HG02884 (cell line): ENCODE measurements around the gene CNTNAP4.

ENCODE experiments used
- ATAC-seq: cut with Tn5 transposase; IDR thresholded peaks from one replicate; pipeline ENCODE4 v1.9.1; 2021; ENCODE audit warnings: mild to moderate bottlenecking, moderate library complexity; ENCODE audit not compliant: unreplicated experiment

The CNTNAP4 gene

DNA sequence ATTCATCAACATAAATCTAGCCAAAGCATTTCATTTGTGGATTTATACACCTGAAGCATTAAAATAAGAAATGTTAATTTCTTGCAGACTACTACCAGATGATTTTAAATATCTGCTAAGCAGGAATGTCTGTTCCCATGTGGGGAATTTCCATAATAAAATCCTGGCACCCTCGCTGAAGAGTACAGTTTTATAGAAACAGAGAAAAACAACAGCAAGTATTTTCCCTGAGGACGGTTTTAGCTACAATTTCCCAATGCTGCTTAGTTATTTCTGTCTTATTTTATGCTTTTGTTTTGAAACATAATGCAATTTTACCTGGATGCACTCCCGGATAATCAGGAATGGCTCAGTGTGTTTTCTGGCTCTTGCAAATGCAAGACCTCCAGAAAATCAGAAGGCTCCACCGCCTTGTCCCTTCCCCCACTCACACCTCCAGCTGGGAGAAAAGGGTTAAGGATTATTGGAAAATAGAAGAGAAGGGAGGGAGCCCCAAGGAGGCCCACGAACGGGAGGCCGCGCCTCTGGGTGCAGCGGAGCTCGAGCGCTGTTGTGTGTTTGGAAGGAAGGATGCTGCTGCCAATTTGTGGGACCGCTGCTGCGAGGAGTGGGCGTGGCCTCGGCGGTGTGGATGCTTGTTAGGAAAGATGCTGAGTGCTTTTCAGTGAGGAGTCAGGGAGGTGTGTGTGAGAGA, at the start of gene CNTNAP4:
Gene CNTNAP4 (plus strand): TSS at position 657 of the 694 bp plus-strand sequence. CDS start 262 bp downstream, outside the sequence.
- no peak for ATAC-seq

DNA sequence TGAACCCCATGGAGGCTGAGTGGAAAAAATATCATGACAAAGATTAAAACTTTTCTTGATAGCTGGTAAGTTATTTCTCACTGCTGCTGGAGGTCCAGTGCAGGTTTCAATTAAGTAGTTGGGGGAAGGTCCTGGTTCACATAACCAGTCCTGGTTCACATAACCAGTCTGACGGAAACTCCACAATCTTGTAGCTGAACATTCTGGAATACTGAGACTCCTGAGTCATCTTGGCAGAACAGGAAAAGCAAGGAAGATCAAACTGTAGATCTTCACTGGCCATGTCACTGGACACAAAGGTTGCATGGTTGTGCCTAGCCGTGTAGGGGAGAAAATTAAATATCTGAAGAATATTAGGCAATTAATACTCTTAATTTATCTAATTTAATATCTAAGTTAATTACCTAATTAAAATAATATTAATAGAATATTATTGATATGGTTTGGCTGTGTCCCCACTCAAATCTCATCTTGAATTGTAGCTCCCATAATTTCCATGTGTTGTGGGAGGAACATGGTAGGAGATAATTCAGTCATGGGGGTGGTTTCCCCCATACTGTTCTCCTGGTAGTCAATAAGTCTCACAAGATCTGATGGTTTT, 48.6 kb upstream of the CNTNAP4 start:
- ATAC-seq, result no peak

DNA sequence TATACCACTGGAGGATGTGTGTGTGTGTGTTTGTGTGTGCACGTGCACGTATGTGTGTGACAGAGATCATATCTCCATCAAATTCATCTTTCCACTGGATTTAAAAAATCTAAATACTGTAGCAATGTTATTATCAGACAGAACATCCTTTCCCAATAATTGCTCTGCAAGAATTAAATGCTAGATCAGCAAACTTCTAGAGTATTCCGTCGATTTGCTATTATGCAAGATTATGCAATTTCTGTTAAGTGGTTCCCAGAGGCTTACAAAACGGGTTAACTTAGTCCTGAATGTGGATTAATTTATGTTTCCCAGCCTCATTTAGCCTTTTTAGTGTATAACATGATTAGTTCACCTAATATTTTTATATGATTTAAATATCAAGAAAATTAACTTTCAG, 44.5 kb upstream of the CNTNAP4 start:
- no peak for ATAC-seq

DNA sequence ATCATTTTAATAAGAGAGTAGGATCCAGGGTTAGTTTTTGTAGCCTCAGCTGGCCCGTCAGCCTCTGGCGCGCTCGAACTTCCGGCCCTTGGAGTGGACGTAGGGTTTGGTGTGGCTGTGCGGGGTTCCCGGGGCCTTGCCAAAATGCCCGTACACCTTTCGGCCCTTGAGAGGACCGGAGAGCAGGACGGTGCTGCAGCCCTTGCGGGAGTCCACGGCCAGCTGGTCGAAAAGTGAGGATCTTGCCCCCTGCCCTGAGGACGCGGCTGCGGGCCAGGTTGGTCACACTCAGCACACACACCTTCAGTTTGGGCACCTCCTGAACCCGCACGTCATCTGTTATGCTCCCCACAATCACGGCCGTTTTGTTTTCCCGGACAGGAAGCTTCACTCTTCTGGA, 42.2 kb upstream of the CNTNAP4 start:
- ATAC-seq, result no peak

DNA sequence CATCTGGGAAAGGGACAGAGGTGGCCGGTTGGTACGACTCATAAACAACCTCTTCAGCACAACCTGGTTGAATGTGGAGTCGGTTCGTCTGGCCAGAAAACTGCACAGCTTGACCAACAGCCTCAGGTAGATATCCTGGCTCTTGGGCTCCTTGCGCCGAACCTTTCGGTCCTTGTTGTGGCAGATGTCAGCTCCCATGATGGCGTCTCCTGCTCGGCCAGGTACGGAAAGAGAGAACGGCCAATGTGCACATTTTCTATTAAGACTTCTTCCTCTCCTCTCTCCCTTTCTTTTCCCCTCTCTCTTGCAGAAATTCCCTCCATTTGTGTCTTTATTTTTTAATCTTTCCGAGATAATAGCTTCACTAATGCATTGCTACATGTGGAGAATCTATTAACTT, 41.8 kb upstream of the CNTNAP4 start:
- no peak for ATAC-seq

DNA sequence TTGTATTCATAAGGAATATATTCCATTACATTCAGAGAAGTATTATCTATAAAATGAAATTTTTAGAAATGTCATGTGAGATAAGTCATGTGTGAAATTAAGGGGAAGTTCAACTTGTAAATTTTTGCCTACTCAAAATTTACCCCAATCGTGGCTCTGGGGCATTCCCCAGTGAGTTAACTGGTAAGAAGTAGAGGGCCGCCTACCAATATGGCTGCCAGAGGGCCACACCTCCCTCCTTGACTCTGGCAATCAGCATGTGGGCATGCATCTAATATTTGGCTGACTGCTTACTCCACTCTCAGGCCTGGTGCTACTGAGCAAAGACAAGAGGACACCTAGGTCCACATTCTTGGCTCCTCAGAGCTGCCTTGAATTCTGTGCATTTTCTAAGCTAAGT, 39.7 kb upstream of the CNTNAP4 start:
- ATAC-seq, result no peak

DNA sequence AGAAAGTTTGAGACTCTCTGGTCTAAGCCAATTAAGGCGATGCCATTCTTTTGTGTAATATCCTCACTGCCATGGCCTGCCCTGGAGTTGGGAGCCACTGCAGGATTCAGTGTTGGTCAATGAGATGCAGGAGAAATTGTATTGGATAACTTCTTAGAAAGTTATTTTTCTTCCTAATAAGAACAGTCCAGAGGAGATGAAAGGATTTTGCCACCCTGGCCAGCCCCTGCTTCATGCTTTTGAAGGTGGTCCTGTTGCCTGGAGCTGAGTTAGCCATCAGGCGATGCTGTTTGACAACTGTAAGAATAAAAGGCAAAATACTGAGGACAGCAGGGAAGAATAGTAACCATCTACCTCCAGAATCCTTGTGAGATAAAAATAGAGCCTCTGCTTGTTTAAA, 35.4 kb upstream of the CNTNAP4 start:
- ATAC-seq, result no peak

DNA sequence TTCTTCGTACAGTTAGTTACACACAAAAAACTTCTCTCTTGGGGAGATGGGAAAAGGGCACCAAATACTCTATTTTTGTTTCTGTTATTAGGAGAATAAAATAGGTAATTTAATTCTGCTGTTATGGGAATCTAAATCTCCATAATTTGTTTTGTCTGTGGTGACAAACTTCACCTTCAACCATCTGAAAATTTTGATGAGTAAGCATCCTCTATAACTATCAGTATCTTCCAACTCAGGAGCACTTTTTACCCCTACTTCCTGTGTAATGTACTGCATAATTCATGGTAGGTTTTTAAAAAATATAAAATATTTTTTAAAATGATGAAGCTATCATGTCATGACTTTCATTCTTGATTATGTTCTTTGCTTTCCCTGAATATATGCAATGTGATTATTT, 33.6 kb upstream of the CNTNAP4 start:
- ATAC-seq, result no peak

DNA sequence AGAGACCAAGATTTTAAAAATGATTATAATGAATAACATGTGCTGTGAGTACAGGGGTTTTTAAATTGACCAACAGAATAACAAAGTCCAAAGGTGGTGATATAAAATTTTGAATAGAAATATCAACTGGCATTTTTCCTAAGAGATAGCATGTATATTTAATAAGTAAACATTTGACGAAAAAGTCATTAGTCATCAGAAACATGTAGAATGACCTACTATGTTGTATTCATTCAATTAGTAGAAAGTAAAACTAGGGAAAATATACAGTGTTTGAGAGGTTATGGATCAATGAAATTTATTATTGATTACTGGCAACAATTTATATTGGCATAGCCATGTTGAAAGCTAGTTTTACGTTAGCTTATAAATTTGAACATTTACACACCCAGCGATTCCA, 30.6 kb upstream of the CNTNAP4 start:
- ATAC-seq, result no peak

DNA sequence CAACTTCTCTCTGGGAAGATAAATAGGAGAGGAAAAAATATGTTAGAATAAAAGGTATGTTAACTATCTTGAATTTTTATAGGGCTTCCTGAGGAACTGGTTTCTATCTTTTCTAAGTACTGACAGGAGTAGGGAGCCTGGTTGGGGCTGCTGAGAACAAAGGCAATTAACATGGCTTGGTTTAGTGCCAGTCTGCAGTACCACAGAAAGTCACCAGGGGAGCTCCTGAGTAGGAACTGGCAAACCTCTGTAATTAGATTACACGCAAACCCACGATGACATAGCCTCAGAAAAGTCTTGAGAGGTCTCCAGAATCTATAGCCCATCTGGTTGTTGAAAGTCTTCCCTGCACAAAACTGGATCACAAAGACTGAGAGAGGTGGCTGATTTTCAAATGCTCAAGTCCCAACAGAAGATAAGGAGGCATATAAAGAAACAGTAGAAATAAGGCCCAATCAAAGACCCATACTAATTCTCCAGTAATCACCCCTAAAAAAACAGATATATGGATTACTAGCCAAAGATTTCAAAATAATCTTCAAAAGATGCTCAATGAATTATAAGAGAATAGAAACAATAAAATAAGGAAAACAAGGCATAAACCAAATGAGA, 11.7 kb upstream of the CNTNAP4 start:
- ATAC-seq, result peak; percentile 82

DNA sequence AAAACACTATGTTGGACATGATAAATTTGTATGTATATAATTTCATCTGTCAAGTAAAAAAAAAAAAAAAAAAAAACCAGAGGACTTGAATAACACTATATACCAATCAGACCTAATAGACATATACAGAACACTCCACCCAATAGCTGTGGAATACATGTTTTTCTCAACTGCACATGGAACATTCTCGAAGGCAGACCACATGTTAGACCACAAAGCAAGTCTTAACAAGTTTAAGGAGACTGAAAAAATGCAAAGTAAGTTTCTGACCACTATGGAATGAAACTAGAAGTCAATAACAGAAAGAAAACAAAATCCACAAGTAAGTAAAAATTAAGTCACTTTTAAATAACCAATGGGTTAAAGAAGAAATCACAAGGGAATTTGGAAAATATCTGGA, 8.4 kb upstream of the CNTNAP4 start:
- ATAC-seq, result no peak

DNA sequence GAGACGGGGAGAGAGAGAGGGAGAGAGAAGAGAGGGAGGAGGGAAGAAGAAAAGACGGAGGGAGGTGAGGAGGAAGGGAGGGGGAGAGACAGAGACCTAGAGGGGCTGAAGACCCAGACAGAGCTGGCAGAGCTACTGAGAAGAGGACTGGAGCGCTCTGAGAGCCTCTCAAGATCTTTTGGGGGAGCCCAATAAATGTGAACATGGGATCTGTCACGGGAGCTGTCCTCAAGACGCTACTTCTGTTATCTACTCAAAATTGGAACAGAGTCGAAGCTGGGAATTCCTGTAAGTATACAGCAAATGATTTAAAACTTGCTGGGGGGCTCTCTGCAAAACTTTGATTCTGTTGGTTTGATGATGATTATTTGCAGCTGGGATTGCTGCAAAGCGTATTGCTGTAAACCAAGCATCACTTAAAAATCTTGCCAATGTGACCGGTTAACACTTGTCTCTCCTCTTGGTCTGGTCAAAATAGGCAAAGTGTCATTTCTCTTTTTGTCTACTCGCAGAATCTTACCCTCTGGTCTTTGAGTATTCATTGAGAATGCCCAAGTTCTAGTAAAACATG, 344 bp downstream of the CNTNAP4 start:
- ATAC-seq, result no peak

DNA sequence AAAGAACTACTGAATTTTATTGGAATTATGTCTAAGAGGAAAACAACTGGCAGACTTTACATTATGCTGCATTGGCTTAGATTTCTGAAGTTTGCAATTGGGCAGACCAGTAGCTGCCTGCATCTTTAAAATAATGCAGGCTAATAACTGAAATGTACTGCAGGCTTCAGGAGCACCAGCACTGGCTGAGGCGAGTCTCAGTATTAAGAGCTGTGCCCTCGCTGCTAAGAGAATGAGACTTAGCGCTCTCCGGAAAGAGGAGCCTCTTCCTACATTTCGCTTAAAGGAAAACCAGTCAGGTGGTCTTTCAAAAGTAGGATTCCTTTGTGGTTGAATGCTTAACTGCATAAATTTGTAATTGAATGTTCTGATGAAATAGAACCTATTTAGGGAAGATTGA, 885 bp downstream of the CNTNAP4 start:
- ATAC-seq, result no peak

DNA sequence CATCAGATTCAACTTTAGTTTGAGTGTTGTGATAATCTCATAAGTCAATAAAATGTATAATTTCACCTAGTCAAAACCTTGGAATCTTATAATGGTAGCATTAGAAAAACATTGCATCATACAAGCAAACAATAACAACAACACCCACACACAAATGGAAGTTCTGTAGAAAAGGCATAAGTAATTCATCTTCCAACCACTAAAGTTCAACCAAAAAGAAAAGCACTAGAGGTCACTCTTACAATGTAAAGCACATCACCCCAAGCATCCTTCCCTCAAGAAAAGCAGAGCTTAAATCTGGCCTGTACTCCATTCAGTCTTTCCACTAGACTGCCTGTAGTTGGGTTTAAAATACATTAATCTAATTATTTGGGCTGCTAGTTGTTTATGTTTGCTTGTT, 1.8 kb downstream of the CNTNAP4 start:
- no peak for ATAC-seq

DNA sequence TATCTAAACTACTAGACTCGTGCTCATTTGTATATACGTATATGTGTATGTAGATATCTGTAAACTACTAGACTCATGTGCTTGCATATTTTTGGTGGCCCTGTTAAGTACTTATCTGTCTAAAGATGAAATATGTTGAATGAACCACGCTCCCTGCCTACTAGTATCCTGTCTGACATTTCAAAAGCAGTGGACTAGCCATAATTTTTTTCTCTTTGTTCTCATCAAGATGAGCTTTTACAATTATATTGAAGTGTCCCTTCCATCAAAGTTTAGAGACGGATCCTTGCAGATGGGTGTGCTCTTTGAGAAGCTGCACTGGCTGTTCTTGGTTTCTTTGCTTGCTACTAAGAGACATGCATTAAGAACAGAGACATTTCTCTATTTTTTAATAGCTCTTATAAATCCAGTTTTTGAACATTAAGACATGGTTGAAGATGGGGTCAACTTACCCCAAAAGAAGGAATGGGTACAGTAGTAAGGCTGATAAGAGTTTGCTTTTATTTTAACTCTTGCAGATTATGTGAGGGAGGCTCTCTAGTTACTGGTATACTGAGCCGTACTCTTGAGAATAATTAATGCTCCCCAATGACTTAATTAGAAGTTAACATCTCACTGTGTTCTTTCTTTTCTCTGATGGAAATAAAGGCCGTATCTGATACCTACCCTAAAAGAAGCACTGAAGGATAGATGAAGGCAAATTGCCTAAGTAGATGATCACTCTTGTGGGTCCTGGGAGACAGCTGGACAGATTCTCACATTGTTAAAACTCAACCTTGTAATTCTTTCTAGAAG, 3.4 kb downstream of the CNTNAP4 start:
- ATAC-seq, result no peak

DNA sequence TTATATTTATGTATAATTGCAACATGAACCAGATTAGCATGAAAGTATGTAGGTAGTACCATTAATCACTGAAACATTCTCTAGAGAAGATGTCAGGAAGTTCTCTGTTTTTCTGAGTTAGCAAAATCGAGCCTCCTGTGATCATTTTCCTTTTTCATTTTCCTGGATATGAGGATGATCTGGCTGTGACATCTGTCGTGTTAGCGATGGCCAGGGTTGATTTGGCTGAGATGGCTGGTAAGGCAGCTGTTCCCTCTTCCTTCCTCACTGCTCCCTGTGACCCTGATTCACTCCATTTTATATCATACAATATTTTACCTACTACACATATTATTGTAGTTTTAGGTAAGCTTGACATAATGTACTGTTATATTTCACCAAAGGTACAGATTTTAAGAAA, 10.3 kb downstream of the CNTNAP4 start:
- ATAC-seq, result no peak

DNA sequence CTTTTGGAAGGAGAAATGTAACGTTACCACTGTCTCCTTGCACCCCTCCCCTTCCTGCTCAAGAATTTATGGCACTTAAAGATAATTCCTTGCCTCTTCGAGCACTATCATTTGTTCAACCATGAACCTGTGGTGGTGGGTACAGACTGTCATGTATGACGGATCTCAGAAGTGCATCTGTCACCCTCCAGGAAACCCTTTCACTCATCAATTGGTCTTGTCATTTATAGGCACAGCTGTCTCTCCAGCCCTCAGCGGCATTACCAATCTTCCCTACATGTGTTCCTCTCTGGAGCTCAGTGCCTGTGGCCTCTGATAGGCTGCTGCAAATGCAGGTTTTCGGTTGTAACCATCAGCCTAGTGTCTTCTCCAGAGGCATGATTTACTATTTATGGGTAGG, 15.0 kb downstream of the CNTNAP4 start:
- no peak for ATAC-seq

DNA sequence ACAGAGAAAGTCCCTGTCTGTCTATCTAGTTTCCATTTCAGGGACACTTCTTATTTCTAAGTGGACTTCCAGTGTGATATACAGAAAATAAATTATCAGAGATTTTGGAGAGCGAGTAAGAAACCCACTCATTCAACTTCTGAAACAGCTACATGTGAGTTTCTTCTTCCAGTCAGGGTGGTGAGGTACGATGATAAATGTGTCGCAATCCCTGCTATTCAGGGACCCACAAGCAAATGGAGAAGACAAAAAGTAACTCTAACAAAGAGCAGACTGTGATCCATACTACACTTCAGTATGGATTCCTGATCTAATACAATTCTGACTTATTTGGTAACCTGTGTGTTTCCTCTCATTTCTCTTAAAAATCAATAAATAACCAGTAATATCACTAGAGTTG, 16.8 kb downstream of the CNTNAP4 start:
- ATAC-seq, result no peak

DNA sequence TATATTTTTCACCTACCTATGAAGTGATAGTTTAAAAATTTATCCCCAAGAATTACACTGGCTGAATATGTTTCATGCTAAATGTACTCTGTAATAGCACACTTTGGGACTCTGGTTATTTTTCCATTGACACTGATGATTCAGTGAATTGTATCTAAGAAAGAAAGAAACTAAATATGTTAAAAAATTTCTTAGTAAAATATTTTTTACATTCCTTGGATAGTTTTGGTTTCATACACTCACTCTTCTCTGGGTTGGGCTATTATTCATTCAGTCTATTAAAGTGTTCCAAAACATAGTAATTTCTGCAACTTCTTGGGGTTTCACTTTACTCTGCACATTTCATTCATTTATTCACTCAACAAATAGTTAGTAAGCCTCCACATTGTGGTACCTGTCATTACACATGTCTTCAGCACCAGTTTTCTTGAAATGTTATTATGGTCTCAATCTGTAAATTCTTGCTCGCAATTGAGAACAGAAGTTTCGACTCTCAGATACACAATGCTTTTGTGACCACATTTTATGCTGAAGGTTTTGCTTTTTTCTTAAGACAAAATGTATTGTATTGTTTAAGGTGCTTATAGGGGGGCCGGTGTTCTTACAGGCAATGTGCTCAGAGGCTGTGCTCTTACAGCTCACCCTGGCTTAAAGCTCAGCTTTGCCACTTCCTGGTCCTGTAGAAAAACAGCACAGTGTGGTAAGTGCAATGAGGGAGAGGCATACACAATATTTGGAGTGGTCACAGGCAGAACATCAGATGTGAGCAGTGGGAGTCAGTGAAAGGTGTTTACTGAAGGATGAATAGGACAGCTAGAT, 17.4 kb downstream of the CNTNAP4 start:
- ATAC-seq, result no peak

DNA sequence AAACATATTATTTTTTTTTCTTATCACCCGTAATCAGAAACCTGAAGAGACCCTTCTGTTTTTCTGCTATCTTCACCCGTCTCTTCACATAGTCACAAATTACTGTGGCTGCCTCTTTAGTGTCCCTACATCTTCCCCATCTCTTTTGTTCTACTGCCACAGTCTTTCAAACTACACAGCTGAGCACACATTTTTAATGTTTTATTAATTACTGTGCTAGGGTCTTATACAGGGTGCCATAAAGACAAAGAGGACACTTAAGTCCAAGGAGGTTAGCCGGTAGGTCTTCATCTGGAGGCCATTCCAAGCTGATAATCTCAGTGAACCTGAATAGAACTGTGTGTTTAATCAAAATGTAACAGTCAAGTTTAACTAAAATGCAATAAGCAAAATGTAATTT, 20.7 kb downstream of the CNTNAP4 start:
- no peak for ATAC-seq
